ENCODE measurements around the gene DZIP1.

- TF ChIP-seq POLR2A (IDR thresholded peaks at IDR 0.05; ENCODE audit: low read length) (no peak), GATA1 (IDR thresholded peaks at IDR 0.05; ENCODE audit: low read depth, low read length) (no peak)
Observed at GRCh38 chr13:95652821-95653220, 8.3 kb upstream of the DZIP1 start.
